Chondrocyte (in vitro differentiated cells): ENCODE measurements around the gene QPCT. TPM values are rescaled to one million over a fixed set of nuclear protein-coding genes. Genes with fewer than 3 reads are reported as not detected.

Source experiments
- DNase-seq: peaks from one replicate; pipeline ENCODE4 v3.0.0; 2021; ENCODE audit warnings: mixed read lengths, low spot score
- H3K27ac Mint-ChIP-seq: one replicate; pipeline ENCODE4 v1.8.0; 2021; ENCODE audit warnings: mild to moderate bottlenecking, moderate library complexity, mixed read lengths; ENCODE audit not compliant: unreplicated experiment
- H3K27me3 Mint-ChIP-seq: 2 replicates; pipeline ENCODE4 v1.8.0; 2021; ENCODE audit warnings: low read depth, mixed read lengths
- H3K36me3 Mint-ChIP-seq: 2 replicates; pipeline ENCODE4 v1.8.0; 2021; ENCODE audit warnings: low read depth, mixed read lengths
- H3K4me1 Mint-ChIP-seq: 2 replicates; pipeline ENCODE4 v1.8.0; 2021; ENCODE audit warnings: low read depth, mild to moderate bottlenecking, mixed read lengths
- H3K4me3 Mint-ChIP-seq: one replicate; pipeline ENCODE4 v1.8.0; 2021; ENCODE audit warnings: mild to moderate bottlenecking, moderate library complexity, mixed read lengths; ENCODE audit not compliant: unreplicated experiment
- H3K9me3 Mint-ChIP-seq: 2 replicates; pipeline ENCODE4 v1.8.0; 2021; ENCODE audit warnings: low read depth, mixed read lengths
- CTCF ChIP-seq: fragments of 200-600 bp; sonication (generic); IDR thresholded peaks from 2 replicates; pipeline ENCODE4 v1.5.0; 2021; ENCODE audit warnings: antibody characterized with exemption, mild to moderate bottlenecking, moderate library complexity
- total RNA-seq: library from RNA; stranded (reverse); gene quantifications from 3 replicates; pipeline ENCODE4 v1.2.1, GENCODE V29; 2021

The QPCT gene
- total RNA-seq, 1 donor from 2014 or later: 0.67 TPM

- no peaks in the 10 kb centered on the region for H3K9me3 Mint-ChIP-seq
- no peak for DNase-seq
- peaks cover 24% of the 10 kb centered on the region for H3K4me1 Mint-ChIP-seq
- no peak overlapping the region for H3K27ac Mint-ChIP-seq
- H3K27me3 Mint-ChIP-seq: no peaks in the 10 kb centered on the region
- no peaks in the 10 kb centered on the region for H3K36me3 Mint-ChIP-seq
- H3K4me3 Mint-ChIP-seq: no peak overlapping the region
- no peak for TF ChIP-seq CTCF
Measured at GRCh38 chr2:37394263-37394662, 49.8 kb downstream of the QPCT start.

GRCh38 chr2:37394796-37395555 lies 50.5 kb downstream of the QPCT start:
- DNase-seq: no peak
- no peaks in the 10 kb centered on the region for H3K9me3 Mint-ChIP-seq
- no peak overlapping the region for H3K4me3 Mint-ChIP-seq
- no peaks in the 10 kb centered on the region for H3K27me3 Mint-ChIP-seq
- H3K4me1 Mint-ChIP-seq: peaks cover 20% of the 10 kb centered on the region
- no peak for TF ChIP-seq CTCF
- H3K36me3 Mint-ChIP-seq: no peaks in the 10 kb centered on the region
- no peak overlapping the region for H3K27ac Mint-ChIP-seq

GRCh38 chr2:37396890-37397565 lies 52.6 kb downstream of the QPCT start:
- peaks cover 5% of the 10 kb centered on the region for H3K4me1 Mint-ChIP-seq
- TF ChIP-seq CTCF: no peak
- H3K36me3 Mint-ChIP-seq: no peaks in the 10 kb centered on the region
- no peak overlapping the region for H3K4me3 Mint-ChIP-seq
- H3K9me3 Mint-ChIP-seq: no peaks in the 10 kb centered on the region
- no peaks in the 10 kb centered on the region for H3K27me3 Mint-ChIP-seq
- no peak overlapping the region for H3K27ac Mint-ChIP-seq
- no peak for DNase-seq

GRCh38 chr2:37398990-37399389 lies 54.6 kb downstream of the QPCT start:
- H3K9me3 Mint-ChIP-seq: no peaks in the 10 kb centered on the region
- no peak for DNase-seq
- TF ChIP-seq CTCF: no peak
- H3K27me3 Mint-ChIP-seq: no peaks in the 10 kb centered on the region
- no peak overlapping the region for H3K27ac Mint-ChIP-seq
- H3K36me3 Mint-ChIP-seq: no peaks in the 10 kb centered on the region
- H3K4me3 Mint-ChIP-seq: no peak overlapping the region
- H3K4me1 Mint-ChIP-seq: peaks cover 5% of the 10 kb centered on the region

GRCh38 chr2:37400041-37400440 lies 55.6 kb downstream of the QPCT start:
- Mint-ChIP-seq H3K4me1 (peaks cover 5% of the 10 kb centered on the region), H3K27me3 (no peaks in the 10 kb centered on the region), H3K9me3 (no peaks in the 10 kb centered on the region), H3K27ac (no peak overlapping the region), H3K36me3 (peaks cover 1% of the 10 kb centered on the region), H3K4me3 (no peak overlapping the region)
- TF ChIP-seq CTCF: no peak
- no peak for DNase-seq
